IgD-negative memory B cell (primary cell): ENCODE data around the gene NELFCD. TPM values are rescaled to one million over a fixed set of nuclear protein-coding genes. Genes with fewer than 3 reads are reported as not detected.
"Not testable (repeated sequence)": the region's sequence is repeated elsewhere in the genome, so short reads cannot be mapped to it uniquely, and the experiment has no call there.

Source experiments
- H3K27ac Mint-ChIP-seq, 3 donors: one replicate each; pipeline ENCODE4 v1.8.0; 2020 to 2022; ENCODE audit warnings: mild to moderate bottlenecking in 3 of 3, mixed read lengths in 3 of 3, moderate library complexity in 1 of 3
- H3K27me3 Mint-ChIP-seq: one replicate; pipeline ENCODE4 v1.8.0; 2021; ENCODE audit warnings: mixed read lengths
- H3K36me3 Mint-ChIP-seq: one replicate; pipeline ENCODE4 v1.8.0; 2020; ENCODE audit warnings: mild to moderate bottlenecking, mixed read lengths
- H3K4me1 Mint-ChIP-seq, 3 donors: one replicate each; pipeline ENCODE4 v1.8.0; 2020 to 2022; ENCODE audit warnings: mixed read lengths in 3 of 3, mild to moderate bottlenecking in 1 of 3
- H3K4me3 Mint-ChIP-seq, 4 donors: one replicate each; pipeline ENCODE4 v1.8.0; 2020 to 2022; ENCODE audit warnings: mild to moderate bottlenecking in 4 of 4, mixed read lengths in 4 of 4, moderate library complexity in 3 of 4
- H3K9me3 Mint-ChIP-seq, 3 donors: one replicate each; pipeline ENCODE4 v1.8.0; 2020 to 2021; ENCODE audit warnings: mixed read lengths in 3 of 3, mild to moderate bottlenecking in 1 of 3
- polyA plus RNA-seq: library from polyadenylated mRNA; unstranded; fragments of 300-500 nt; fragmentation: Illumina TruSeq; gene quantifications from one replicate; pipeline ENCODE4 v1.2.3, GENCODE V29; 2021

The NELFCD gene, protein sequence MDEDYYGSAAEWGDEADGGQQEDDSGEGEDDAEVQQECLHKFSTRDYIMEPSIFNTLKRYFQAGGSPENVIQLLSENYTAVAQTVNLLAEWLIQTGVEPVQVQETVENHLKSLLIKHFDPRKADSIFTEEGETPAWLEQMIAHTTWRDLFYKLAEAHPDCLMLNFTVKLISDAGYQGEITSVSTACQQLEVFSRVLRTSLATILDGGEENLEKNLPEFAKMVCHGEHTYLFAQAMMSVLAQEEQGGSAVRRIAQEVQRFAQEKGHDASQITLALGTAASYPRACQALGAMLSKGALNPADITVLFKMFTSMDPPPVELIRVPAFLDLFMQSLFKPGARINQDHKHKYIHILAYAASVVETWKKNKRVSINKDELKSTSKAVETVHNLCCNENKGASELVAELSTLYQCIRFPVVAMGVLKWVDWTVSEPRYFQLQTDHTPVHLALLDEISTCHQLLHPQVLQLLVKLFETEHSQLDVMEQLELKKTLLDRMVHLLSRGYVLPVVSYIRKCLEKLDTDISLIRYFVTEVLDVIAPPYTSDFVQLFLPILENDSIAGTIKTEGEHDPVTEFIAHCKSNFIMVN
- 79.6 TPM for polyA plus RNA-seq

DNA sequence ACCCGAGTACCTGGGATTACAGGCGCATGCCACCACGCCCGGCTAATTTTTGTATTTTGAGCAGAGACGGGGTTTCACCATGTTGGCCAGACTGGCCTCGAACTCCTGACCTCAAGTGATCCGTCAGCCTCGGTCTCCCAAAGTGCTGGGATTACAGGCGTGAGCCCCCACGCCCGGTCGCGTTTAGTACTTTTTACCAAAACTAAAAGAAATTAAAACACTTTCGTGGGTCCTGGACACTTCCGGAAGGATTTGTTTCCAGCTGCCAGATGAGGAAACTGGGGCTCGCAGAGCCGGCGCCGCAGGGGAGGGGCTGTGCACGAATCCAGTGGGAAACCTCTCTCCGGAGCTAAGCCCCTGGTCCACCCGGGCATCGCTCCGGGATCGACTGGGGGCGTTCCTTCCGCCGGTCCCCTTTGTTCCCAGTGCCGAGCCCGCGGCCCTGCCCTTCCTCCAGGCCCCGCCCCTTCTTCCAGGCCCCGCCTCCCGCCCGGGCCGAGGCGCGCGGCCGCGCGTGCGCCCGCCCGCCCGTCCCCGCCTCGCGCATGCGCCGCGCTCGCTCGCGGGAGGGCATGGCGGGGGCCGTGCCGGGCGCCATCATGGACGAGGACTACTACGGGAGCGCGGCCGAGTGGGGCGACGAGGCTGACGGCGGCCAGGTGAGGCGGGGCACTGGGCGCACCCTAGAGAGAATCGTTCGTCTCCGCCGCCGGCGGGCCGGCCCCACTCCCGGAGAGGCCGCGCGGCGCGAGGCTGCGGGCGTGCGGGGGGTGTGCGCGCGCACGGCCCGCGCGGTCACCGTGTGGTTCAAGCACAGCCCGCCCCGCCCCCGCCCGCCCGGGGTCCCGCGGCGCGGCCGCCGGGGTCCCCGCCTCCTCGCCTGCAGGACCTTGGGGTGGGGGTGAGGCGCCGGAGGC, at the start of gene NELFCD:
Gene NELFCD, plus strand, starts transcription at position 546 of the 917 bp plus-strand sequence. Its CDS starts 54 bp downstream, at position 600.
- Mint-ChIP-seq H3K9me3 (peaks cover 2 to 9% (median 5%) of the 10 kb centered on the region in 3 donors), H3K4me1 (peaks cover 29 to 34% (median 33%) of the 10 kb centered on the region in 3 donors)

DNA sequence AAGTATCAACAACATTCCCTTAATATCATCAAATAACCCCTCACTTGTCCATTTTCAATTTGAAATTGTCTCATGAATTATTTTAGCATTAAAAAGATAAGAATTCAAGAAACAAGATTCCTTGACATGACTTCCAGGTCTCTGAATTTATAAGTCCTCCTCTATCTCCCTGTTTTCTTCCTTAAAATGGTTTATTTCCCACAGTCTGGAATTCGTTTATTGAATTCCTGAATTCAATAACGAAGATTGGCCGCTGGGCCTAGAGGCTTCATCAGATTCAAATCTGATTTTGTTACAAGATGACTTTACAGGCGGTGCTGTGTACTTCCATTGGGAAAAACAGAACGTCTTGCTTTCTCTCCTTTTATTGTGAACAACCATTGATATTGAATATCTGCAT, 48.9 kb upstream of the NELFCD start:
- peaks cover 4% of the 10 kb centered on the region in 3 donors for H3K9me3 Mint-ChIP-seq
- H3K36me3 Mint-ChIP-seq = no peaks in the 10 kb centered on the region
- H3K4me1 Mint-ChIP-seq = peaks cover 1 to 6% (median 3%) of the 10 kb centered on the region in 3 donors
- H3K4me3 Mint-ChIP-seq = no peak overlapping the region
- H3K27ac Mint-ChIP-seq = no peak overlapping the region
- peaks cover 8% of the 10 kb centered on the region for H3K27me3 Mint-ChIP-seq

More for the DNA sequence above, at the start of gene NELFCD:
- Mint-ChIP-seq H3K27me3 (no peaks in the 10 kb centered on the region), H3K27ac (peak within 1 kb of the TSS; percentile 85 to 95 (median 92)), H3K4me3 (peak within 1 kb of the TSS; percentile 84 to 97 (median 95)), H3K36me3 (peaks cover 2% of the 10 kb centered on the region)

DNA sequence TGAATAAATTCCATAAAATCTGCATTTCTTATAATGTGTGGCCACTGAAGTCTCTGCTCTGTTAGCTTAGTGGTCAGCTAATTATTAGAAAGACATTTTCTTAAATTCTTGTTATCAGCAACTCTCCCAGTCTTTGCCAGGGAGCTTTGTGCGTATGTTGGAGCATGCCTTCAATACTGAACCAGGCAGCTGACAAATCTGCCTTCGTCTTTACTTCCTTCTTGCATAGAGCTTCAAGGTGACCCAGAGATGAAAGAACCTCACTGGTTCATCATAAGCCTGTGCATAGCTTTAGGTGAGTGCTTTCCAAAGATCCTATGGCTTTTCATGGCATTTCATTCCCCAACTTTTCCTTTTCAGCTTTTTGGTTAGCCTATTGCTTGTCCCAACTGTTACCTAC, 43.0 kb upstream of the NELFCD start:
- Mint-ChIP-seq H3K27me3 (no peaks in the 10 kb centered on the region), H3K9me3 (peaks cover 4 to 5% (median 4%) of the 10 kb centered on the region in 3 donors), H3K27ac (peak overlapping the region in 1 of 3 donors; percentile 25), H3K4me3 (peak overlapping the region in 1 of 4 donors; percentile 43), H3K36me3 (no peaks in the 10 kb centered on the region), H3K4me1 (peaks cover 8 to 18% (median 16%) of the 10 kb centered on the region in 3 donors)

DNA sequence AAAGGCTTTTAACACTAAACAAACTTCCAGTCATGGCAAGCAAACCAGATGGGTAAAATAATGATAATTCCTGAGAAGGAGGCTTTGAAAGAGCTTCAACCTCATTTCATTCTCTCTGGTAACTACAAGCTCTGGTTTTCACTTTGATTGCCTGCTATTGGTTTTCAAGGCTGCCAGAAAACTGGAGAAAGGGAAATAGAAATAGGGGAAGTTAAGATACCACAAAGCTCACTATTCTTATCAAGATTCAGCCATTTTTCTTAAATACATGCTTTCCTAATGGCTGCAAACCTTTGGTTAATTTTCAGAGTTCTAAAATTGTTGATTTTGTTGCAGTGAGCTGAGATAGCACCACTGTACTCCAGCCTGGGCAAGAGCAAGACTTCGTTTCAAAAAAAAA, 42.5 kb upstream of the NELFCD start:
- H3K27me3 Mint-ChIP-seq = no peaks in the 10 kb centered on the region
- H3K36me3 Mint-ChIP-seq = no peaks in the 10 kb centered on the region
- peak overlapping the region in 1 of 4 donors; percentile 43 for H3K4me3 Mint-ChIP-seq
- H3K9me3 Mint-ChIP-seq = peaks cover 4 to 5% (median 4%) of the 10 kb centered on the region in 3 donors
- H3K4me1 Mint-ChIP-seq = peaks cover 8 to 18% (median 16%) of the 10 kb centered on the region in 3 donors
- peak overlapping the region in 2 of 3 donors; percentile 25 to 28 for H3K27ac Mint-ChIP-seq

DNA sequence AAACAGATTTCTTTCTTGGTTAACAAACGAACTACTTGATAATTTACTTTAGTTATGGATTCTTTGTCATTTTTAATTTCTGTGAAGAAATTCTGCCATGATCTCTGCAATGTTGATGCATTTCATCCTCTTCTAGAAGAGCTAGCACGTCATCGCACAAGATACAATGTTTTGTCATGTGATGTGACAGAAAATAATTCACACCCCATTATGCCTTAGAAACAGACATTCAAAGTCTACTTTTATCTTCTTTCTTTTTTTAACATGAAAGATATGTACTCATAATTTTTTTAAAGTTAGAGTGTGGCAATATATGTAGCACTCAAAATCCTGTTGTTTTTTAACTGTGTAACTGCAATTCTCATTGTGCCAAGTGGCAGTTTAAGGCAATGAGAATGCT, 39.6 kb upstream of the NELFCD start:
- no peak overlapping the region for H3K27ac Mint-ChIP-seq
- H3K27me3 Mint-ChIP-seq = no peaks in the 10 kb centered on the region
- H3K9me3 Mint-ChIP-seq = peaks cover 0 to 2% (median under 1%) of the 10 kb centered on the region in 3 donors
- H3K4me1 Mint-ChIP-seq = peaks cover 13 to 23% (median 19%) of the 10 kb centered on the region in 3 donors
- no peaks in the 10 kb centered on the region for H3K36me3 Mint-ChIP-seq
- no peak overlapping the region for H3K4me3 Mint-ChIP-seq

DNA sequence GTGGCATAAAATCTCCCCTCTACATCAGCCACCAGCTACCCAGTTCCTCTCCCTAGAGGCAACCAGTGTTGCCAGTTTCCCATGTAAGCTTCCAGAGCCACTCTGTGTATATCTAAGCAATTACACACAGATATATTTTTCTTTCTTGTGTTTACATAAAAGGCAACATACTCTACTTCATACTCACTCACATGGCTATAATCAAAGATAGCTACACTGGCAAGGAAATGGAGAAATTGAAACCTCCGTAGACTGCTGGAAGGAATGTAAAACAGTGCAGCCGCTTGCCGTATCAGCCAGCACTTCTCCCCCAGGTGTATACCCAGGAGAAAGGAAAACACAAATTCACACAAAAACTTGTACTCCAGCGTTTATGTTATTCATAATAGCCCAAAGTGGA, 38.5 kb upstream of the NELFCD start:
- peaks cover 0 to 2% (median 0%) of the 10 kb centered on the region in 3 donors for H3K9me3 Mint-ChIP-seq

DNA sequence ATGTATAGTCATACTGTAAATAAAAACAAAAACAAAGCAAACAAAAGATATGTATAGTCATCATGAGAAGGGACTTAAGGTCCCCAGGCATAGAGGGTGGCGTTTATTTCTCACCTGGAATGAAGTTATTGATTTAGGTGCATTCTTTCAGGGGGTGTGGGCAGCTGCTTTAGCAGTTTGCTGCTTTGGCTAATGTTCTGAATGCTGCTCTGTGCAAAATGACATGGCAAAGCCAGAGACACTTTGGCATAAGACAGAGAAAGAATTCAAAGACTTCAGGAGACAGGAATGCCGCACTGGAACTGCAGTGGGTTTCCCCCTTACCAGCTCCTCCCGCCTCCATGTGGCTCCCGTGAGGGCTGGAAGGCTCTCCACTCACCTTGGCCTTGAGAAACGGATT, 36.4 kb upstream of the NELFCD start:
- Mint-ChIP-seq H3K27ac (no peak overlapping the region), H3K27me3 (peaks cover 3% of the 10 kb centered on the region), H3K4me1 (peaks cover 5 to 7% (median 6%) of the 10 kb centered on the region in 3 donors), H3K4me3 (no peak overlapping the region), H3K36me3 (no peaks in the 10 kb centered on the region), H3K9me3 (peaks cover 0 to 2% (median 0%) of the 10 kb centered on the region in 3 donors)

More for the DNA sequence above, 38.5 kb upstream of the NELFCD start:
- no peak overlapping the region for H3K4me3 Mint-ChIP-seq
- no peaks in the 10 kb centered on the region for H3K27me3 Mint-ChIP-seq
- no peak overlapping the region for H3K27ac Mint-ChIP-seq
- peaks cover 13 to 19% (median 19%) of the 10 kb centered on the region in 3 donors for H3K4me1 Mint-ChIP-seq
- H3K36me3 Mint-ChIP-seq = no peaks in the 10 kb centered on the region

DNA sequence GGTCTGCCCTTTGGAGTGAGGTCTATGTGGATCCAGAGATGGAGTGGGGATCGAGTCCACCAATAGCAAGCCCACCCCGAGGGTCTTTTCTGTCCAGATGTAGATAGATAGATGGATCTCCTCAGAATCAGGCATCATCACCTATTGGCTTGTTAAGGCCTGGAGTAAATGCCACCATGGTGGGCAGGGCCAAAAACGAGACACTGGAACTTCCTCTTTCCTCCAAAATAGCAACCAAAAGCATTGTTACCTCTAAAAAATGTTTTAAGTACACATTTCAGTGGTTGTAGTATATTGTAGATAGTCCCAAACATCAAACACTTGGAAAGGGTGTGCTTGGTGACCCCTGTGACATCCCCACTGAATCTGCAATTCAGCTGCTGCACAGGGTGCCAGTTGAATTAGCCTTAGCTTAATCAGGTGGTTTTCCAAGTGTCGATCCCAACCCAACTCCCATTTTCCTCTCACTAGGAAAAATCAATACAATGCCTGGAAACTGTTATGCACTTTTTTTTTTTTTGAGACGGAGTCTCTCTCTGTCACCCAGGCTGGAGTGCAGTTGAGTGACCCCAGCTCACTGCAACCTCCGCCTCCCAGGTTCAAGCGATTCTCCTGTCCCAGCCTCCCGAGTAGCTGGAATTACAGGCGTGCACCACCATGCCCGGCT, 35.0 kb upstream of the NELFCD start:
- Mint-ChIP-seq H3K27me3 (peaks cover 3% of the 10 kb centered on the region), H3K4me1 (peaks cover 5 to 7% (median 6%) of the 10 kb centered on the region in 3 donors), H3K36me3 (no peaks in the 10 kb centered on the region), H3K27ac (no peak overlapping the region), H3K9me3 (no peaks in the 10 kb centered on the region), H3K4me3 (no peak overlapping the region)

DNA sequence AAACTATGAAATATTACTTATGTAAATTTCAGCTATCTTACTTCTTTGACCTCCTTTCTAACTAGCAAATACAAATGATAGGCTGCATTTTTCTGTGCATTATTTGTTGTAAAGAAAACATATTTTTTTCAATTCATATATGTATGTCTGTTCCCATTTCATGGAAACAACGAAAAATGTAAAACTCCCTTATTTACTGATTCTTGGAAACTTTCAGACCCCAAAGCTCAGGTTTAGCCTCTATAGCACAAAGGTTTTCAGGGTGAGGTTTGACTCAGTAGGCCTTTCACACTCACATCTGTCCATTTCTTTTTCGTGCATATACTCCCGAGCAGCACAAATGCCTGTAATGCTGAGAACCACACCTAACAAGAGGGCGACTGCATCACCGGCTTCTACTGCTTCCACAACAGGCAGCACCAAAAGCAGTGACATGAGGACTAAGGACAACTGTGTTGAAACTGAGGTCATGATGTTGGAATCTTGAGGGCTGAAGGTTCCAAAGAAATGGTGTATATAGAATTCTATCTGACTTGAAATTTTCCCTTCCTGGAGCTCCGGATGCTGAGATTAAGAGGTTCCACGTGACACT, 33.2 kb upstream of the NELFCD start:
- H3K27me3 Mint-ChIP-seq, H3K27ac Mint-ChIP-seq, H3K4me3 Mint-ChIP-seq, H3K4me1 Mint-ChIP-seq, H3K9me3 Mint-ChIP-seq, H3K36me3 Mint-ChIP-seq: not testable (repeated sequence)

DNA sequence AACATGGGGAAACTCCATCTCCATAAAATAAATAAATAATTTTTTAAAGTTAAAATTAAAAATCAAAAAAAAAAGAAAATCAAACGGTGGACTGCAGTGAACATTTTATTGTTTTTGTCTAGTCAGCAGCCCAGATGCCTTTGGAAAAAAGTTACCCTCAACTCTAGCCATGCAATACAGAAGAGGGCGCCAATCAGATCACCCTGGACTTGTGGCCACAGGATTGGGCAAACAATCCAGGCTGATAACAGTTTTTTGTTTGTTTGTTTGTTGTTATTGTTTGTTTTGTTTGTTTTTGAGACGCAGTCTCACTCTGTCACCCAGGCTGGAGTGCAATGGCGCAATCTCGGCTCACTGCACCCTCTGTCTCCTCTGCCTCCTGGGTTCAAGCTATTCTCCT, 30.5 kb upstream of the NELFCD start:
- H3K27ac Mint-ChIP-seq = no peak overlapping the region
- peaks cover 4 to 7% (median 5%) of the 10 kb centered on the region in 3 donors for H3K4me1 Mint-ChIP-seq
- no peaks in the 10 kb centered on the region for H3K36me3 Mint-ChIP-seq
- no peak overlapping the region for H3K4me3 Mint-ChIP-seq
- H3K9me3 Mint-ChIP-seq = peaks cover 0 to 2% (median 0%) of the 10 kb centered on the region in 3 donors
- peaks cover 9% of the 10 kb centered on the region for H3K27me3 Mint-ChIP-seq

DNA sequence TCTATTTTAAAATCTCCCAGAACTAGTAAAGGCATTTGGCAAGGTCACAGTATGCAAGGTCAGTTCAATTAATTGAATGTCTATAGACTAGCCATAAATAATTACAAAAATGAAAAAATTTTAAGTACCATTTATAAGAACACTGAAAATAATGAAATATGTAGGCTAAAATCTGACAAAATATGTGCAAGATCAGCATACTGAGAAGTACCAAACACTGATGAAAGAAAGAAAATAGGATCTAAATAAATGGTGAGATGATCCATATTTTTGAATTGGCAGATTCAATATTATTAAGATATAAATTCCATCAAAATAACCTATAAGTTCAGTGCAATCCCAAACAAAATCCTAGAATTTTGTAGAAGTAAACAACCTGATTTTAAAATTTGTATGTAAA, 28.0 kb upstream of the NELFCD start:
- Mint-ChIP-seq H3K4me3 (no peak overlapping the region), H3K27ac (no peak overlapping the region)

DNA sequence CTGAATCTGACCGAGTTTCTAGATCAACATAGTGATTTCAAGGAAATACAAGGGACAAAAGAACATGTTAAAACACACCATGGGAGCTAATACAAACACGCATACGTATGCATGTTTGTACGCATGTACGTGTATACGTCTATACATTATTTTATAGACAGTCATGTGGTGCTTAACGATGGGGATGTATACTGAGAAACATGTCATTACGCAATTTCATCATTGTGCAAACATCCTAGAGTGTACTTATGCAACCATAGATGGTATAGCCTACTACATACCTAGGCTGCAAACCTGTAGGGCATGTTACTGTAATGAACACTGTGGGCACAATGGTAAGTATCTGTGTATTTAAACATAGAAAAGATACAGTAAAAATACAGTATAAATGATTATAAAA, 25.0 kb upstream of the NELFCD start:
- H3K27ac Mint-ChIP-seq = no peak overlapping the region
- H3K27me3 Mint-ChIP-seq = peaks cover 6% of the 10 kb centered on the region
- H3K9me3 Mint-ChIP-seq = peaks cover 0 to 2% (median 0%) of the 10 kb centered on the region in 3 donors
- H3K36me3 Mint-ChIP-seq = no peaks in the 10 kb centered on the region
- no peaks in the 10 kb centered on the region for H3K4me1 Mint-ChIP-seq
- no peak overlapping the region for H3K4me3 Mint-ChIP-seq

More for the DNA sequence above, 28.0 kb upstream of the NELFCD start:
- Mint-ChIP-seq H3K27me3 (peaks cover 9% of the 10 kb centered on the region), H3K36me3 (no peaks in the 10 kb centered on the region), H3K4me1 (no peaks in the 10 kb centered on the region), H3K9me3 (peaks cover 0 to 2% (median 0%) of the 10 kb centered on the region in 3 donors)

DNA sequence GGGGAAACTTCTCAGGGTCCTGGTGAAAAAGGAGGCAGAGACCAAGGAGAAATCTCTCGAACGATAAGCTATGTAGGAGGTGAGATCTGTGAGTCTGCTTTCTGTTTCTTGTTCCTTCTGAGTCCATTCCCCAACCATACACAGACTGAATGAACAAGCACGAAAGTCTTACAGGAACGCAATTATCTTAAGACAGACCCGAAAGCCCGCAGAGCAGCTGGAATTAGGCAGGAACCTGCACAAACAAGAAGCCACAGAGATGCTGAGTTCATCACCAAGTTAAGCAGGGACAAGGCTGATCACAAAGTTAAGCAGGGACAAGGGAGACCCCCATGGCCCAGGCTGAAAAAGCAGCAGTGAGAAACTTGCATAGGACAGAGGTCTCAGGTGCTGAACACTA, 21.4 kb upstream of the NELFCD start:
- Mint-ChIP-seq H3K27me3 (peaks cover 4% of the 10 kb centered on the region), H3K27ac (no peak overlapping the region), H3K4me1 (peaks cover 0 to 2% (median 0%) of the 10 kb centered on the region in 3 donors), H3K9me3 (peaks cover 2 to 9% (median 6%) of the 10 kb centered on the region in 3 donors), H3K36me3 (peaks cover 5% of the 10 kb centered on the region), H3K4me3 (no peak overlapping the region)

DNA sequence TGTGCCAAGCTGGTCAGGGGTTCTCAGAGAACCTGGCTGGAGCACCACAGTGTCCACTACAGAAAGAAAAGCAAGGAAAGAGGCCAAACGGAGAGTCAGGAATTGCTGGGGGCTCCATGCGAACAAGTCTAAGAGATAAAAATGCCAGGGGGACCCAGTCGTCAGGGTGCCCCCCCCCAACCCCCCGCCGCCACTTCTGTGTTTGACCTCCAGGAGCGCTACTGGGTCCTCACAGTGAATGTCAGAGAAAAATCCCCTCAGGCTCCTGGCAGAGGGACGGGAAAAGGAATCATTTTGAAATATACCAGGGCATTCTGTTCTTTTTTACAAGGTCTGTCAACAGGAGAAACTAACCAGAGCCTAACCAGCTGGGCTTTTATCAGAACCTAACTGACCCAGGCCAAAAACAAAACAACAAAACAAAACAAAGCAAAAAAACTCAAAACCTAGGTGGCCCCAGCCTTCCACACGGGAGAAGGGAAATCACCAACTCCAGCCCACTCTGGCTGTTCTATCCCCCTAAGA, 17.9 kb upstream of the NELFCD start:
- H3K27ac Mint-ChIP-seq = no peak overlapping the region
- peaks cover 7% of the 10 kb centered on the region for H3K27me3 Mint-ChIP-seq
- peaks cover 4 to 9% (median 4%) of the 10 kb centered on the region in 3 donors for H3K9me3 Mint-ChIP-seq
- H3K4me3 Mint-ChIP-seq = no peak overlapping the region
- peaks cover 5% of the 10 kb centered on the region for H3K36me3 Mint-ChIP-seq
- peaks cover 0 to 2% (median 0%) of the 10 kb centered on the region in 3 donors for H3K4me1 Mint-ChIP-seq
